Transverse colon (tissue), 4 donors: ENCODE results near the gene SNTA1. TPM values are rescaled to one million over a fixed set of nuclear protein-coding genes. Genes with fewer than 3 reads are reported as not detected.

Source experiments
- DNase-seq: peaks from one replicate; pipeline ENCODE4 v3.0.0-alpha.2; 2019
- H3K27ac ChIP-seq, 4 donors: fragments of 200-600 bp; sonication (generic); 2 replicates each; pipeline ENCODE4 v1.5.1; 2016 to 2018; ENCODE audit warnings: inconsistent platforms in 4 of 4
- H3K27me3 ChIP-seq: fragments of 200-600 bp; sonication (generic); 2 replicates; pipeline ENCODE4 v1.5.1; 2017; ENCODE audit warnings: inconsistent platforms
- H3K36me3 ChIP-seq, 4 donors: fragments of 200-600 bp; sonication (generic); 2 replicates each; pipeline ENCODE4 v1.5.1; 2017 to 2019; ENCODE audit warnings: inconsistent platforms in 4 of 4
- H3K4me1 ChIP-seq, 4 donors: fragments of 200-600 bp; sonication (generic); 2 replicates each; pipeline ENCODE4 v1.5.1; 2017 to 2020; ENCODE audit warnings: inconsistent platforms in 4 of 4
- H3K4me3 ChIP-seq, 4 donors: fragments of 200-600 bp; sonication (generic); 1 replicate in 1 of 4; 2 replicates in 3 of 4; pipeline versions ENCODE4 v1.5.1 to v1.6.1; 2017 to 2019; ENCODE audit warnings: inconsistent platforms in 4 of 4
- H3K9me3 ChIP-seq, 2 donors: fragments of 200-600 bp; sonication (generic); 2 replicates each; pipeline ENCODE4 v1.5.1; 2017 to 2019; ENCODE audit warnings: inconsistent platforms in 2 of 2
- CTCF ChIP-seq, 5 experiments: fragments of 200-600 bp in 3 of 5; fragments of 450-650 bp in 2 of 5; sonication (generic) in 3 of 5; IDR thresholded peaks; 1 replicate in 2 of 5; 2 replicates in 3 of 5; pipeline ENCODE4 v1.5.1; 2016 to 2017; ENCODE audit warnings: antibody characterized with exemption in 5 of 5, inconsistent platforms in 3 of 5, mild to moderate bottlenecking in 2 of 5, moderate library complexity in 1 of 5
- EP300 ChIP-seq: sonication (generic); formaldehyde crosslinking; IDR thresholded peaks from one replicate; pipeline ENCODE4 v1.6.1; 2017; ENCODE audit warnings: antibody characterized with exemption, low read depth
- POLR2A ChIP-seq: fragments of 450-650 bp; IDR thresholded peaks from one replicate; pipeline ENCODE4 v1.6.1; 2016; ENCODE audit warnings: antibody characterized with exemption, mild to moderate bottlenecking, moderate library complexity
- POLR2AphosphoS5 ChIP-seq, 3 donors: sonication (generic); formaldehyde crosslinking; IDR thresholded peaks; one replicate each; pipeline ENCODE4 v1.6.1; 2016; ENCODE audit warnings: antibody characterized with exemption in 3 of 3
- WGBS, 2 donors: methylation state at CpG; one replicate each; pipeline ENCODE4 v1.1.5; 2018; ENCODE audit warnings: low coverage in 1 of 2; 5-methylcytosine and 5-hydroxymethylcytosine counted together
- in situ Hi-C, 4 donors: fragments of 200-750 bp; cut with MboI; loops; one replicate each; pipeline versions ENCODE4 v1.15.0 to v1.15.1; 2017; ENCODE audit warnings: low sequenced_read_pairs in 3 of 4, low pct_ligation_motif_present in 1 of 4, low pct_unique_long_range_greater_than_20kb in 1 of 4
- intact Hi-C: fragments of 100-400 bp; cut with DNase I; formaldehyde crosslinking; loops from one replicate; pipeline ENCODE4 v1.15.1; 2023; ENCODE audit warnings: low total_unique reads
- total RNA-seq, 4 donors: library from RNA; depleted of rRNA; stranded (reverse); fragments of >200 nt; gene quantifications; one replicate each; pipeline ENCODE4 v1.1.0, GENCODE V29; 2016

SNTA1 gene
- total RNA-seq, 4 donors from 2014 or later: 10.3 to 21.7 (median 14.5) TPM

GRCh38 chr20:33474963-33475362 lies 31.4 kb upstream of the SNTA1 start:
- no peak for DNase-seq

GRCh38 chr20:33474097-33474873 lies 30.7 kb upstream of the SNTA1 start:
- Histone ChIP-seq H3K27ac (peak overlapping the region in 2 of 4 donors; percentile 21 to 84), H3K9me3 (no peaks in the 10 kb centered on the region), H3K36me3 (no peaks in the 10 kb centered on the region), H3K4me1 (peaks cover 0 to 50% (median 28%) of the 10 kb centered on the region in 4 donors), H3K4me3 (no peak overlapping the region), H3K27me3 (no peaks in the 10 kb centered on the region)
- intact Hi-C loops: no loop called here
- WGBS, 2 donors: 75% methylated on average over 7 of the region's 7 CpGs; no CpG with 5 or more reads in 1 of the 2 donors
- DNase-seq: no peak
- in situ Hi-C loops: no loop called here
- TF ChIP-seq CTCF (IDR thresholded peaks at IDR 0.05) (no peak), EP300 (no peak), POLR2AphosphoS5 (IDR thresholded peaks at IDR 0.05) (no peak), POLR2A (no peak)

More at GRCh38 chr20:33474963-33475362, 31.4 kb upstream of the SNTA1 start:
- no peak for TF ChIP-seq EP300
- TF ChIP-seq POLR2A: no peak
- no peak for TF ChIP-seq POLR2AphosphoS5 (IDR thresholded peaks at IDR 0.05)
- no peak for TF ChIP-seq CTCF (IDR thresholded peaks at IDR 0.05)
- Histone ChIP-seq H3K4me3 (no peak overlapping the region), H3K4me1 (peaks cover 0 to 50% (median 29%) of the 10 kb centered on the region in 4 donors), H3K27me3 (no peaks in the 10 kb centered on the region), H3K27ac (peak overlapping the region in 2 of 4 donors; percentile 25 to 84), H3K9me3 (no peaks in the 10 kb centered on the region), H3K36me3 (no peaks in the 10 kb centered on the region)
- in situ Hi-C loops: no loop called here
- intact Hi-C loops: no loop called here
- WGBS, 2 donors: 74 to 80% methylated on average over 11 of the region's 11 CpGs

- no peak for DNase-seq
- Histone ChIP-seq H3K9me3 (no peaks in the 10 kb centered on the region), H3K4me1 (peaks cover 0 to 46% (median 28%) of the 10 kb centered on the region in 4 donors), H3K36me3 (no peaks in the 10 kb centered on the region), H3K27me3 (no peaks in the 10 kb centered on the region), H3K4me3 (no peak overlapping the region), H3K27ac (peak overlapping the region in 1 of 4 donors; percentile 84)
- intact Hi-C loops (no loop called here), in situ Hi-C loops (no loop called here)
- 79 to 84% methylated on average over 3 to 7 of the region's 7 CpGs for WGBS, 2 donors
- no peak for TF ChIP-seq CTCF (IDR thresholded peaks at IDR 0.05)
- no peak for TF ChIP-seq POLR2A
- no peak for TF ChIP-seq EP300
- TF ChIP-seq POLR2AphosphoS5 (IDR thresholded peaks at IDR 0.05): no peak
These were observed 29.4 kb upstream of the SNTA1 start for GRCh38 chr20:33472868-33473435.

- no peaks in the 10 kb centered on the region for H3K36me3 ChIP-seq
- no peak overlapping the region for H3K27ac ChIP-seq
- H3K27me3 ChIP-seq: no peaks in the 10 kb centered on the region
- WGBS, 2 donors: 87% methylated on average over 3 of the region's 3 CpGs; no CpG with 5 or more reads in 1 of the 2 donors
- peaks cover 0 to 25% (median 13%) of the 10 kb centered on the region in 4 donors for H3K4me1 ChIP-seq
- intact Hi-C loops: no loop called here
- DNase-seq: no peak
- H3K9me3 ChIP-seq: no peaks in the 10 kb centered on the region
- in situ Hi-C loops: no loop called here
- H3K4me3 ChIP-seq: no peak overlapping the region
- TF ChIP-seq EP300 (no peak), POLR2AphosphoS5 (IDR thresholded peaks at IDR 0.05) (no peak), CTCF (IDR thresholded peaks at IDR 0.05) (no peak), POLR2A (no peak)
These were observed 27.3 kb upstream of the SNTA1 start for GRCh38 chr20:33470866-33471265.
